B cell (primary cell): ENCODE measurements around the gene KHK. TPM values are rescaled to one million over a fixed set of nuclear protein-coding genes. Genes with fewer than 3 reads are reported as not detected.
A peak's percentile ranks its signal among the peaks of the same experiment; 100 is the strongest.

Experiments used
- ATAC-seq: fragments of 200-7000 bp; cut with Tn5 transposase; one replicate; pipeline ENCODE4 v1.10.0; 2021; ENCODE audit warnings: low read depth, mild to moderate bottlenecking, moderate number of reproducible peaks, moderate library complexity
- CTCF ChIA-PET: fragments of 350-600 bp; sonication (Branson Sonifier 250); formaldehyde crosslinking; loops from one replicate; lab custom pipeline; 2021; ENCODE audit warnings: antibody characterized with exemption, inconsistent platforms; lab: Charles Lee
- POLR2A ChIA-PET: fragments of 350-600 bp; sonication (Branson Sonifier 250); formaldehyde crosslinking; loops from one replicate; lab custom pipeline; 2021; ENCODE audit warnings: antibody characterized with exemption; lab: Charles Lee
- DNase-seq: peaks from one replicate; pipeline ENCODE4 v3.0.0; 2013
- H2AFZ ChIP-seq: 2 replicates; pipeline ENCODE4 v1.6.1; 2012; ENCODE audit warnings: mild to moderate bottlenecking, low read depth, low read length; ENCODE audit not compliant: insufficient read depth, poor library complexity, severe bottlenecking
- H3K27ac ChIP-seq, 2 donors: 1 replicate in 1 of 2; 2 replicates in 1 of 2; pipeline ENCODE4 v1.5.1; 2012 to 2013; ENCODE audit warnings: low read length in 2 of 2, mild to moderate bottlenecking in 2 of 2, moderate library complexity in 1 of 2
- H3K27me3 ChIP-seq, 4 experiments: fragments of 200-600 bp in 1 of 4; sonication (generic) in 1 of 4; replicated peaks in 1 of 4; 1 replicate in 2 of 4; 2 replicates in 2 of 4; pipeline versions ENCODE4 v1.6.1 to v1.7.0; 2013 to 2016; ENCODE audit warnings: low read length in 3 of 4, mild to moderate bottlenecking in 2 of 4, mixed read lengths in 1 of 4, moderate library complexity in 1 of 4; ENCODE audit not compliant: insufficient read depth in 4 of 4, control insufficient read depth in 3 of 4; ENCODE audit errors: control extremely low read depth in 1 of 4
- H3K36me3 ChIP-seq, 2 experiments: replicated peaks in 1 of 2; 1 replicate in 1 of 2; 2 replicates in 1 of 2; pipeline versions ENCODE4 v1.6.1 to v1.7.1; 2013; ENCODE audit warnings: low read length in 1 of 2; ENCODE audit not compliant: insufficient read depth in 2 of 2, control insufficient read depth in 1 of 2; ENCODE audit errors: control extremely low read depth in 1 of 2, extremely low read depth in 1 of 2
- H3K4me1 ChIP-seq, 2 donors: fragments of 200-600 bp in 1 of 2; sonication (generic) in 1 of 2; 1 replicate in 1 of 2; 2 replicates in 1 of 2; pipeline versions ENCODE4 v1.5.1 to v1.6.1; 2013 to 2017; ENCODE audit warnings: low read length in 2 of 2; ENCODE audit not compliant: control insufficient read depth in 2 of 2, insufficient read depth in 2 of 2
- H3K4me2 ChIP-seq: replicated peaks from 2 replicates; pipeline ENCODE3; 2012; ENCODE audit warnings: mild to moderate bottlenecking, low read depth, low read length; ENCODE audit not compliant: poor library complexity, severe bottlenecking
- H3K4me3 ChIP-seq, 5 experiments: fragments of 200-600 bp in 1 of 5; sonication (generic) in 1 of 5; 1 replicate in 3 of 5; 2 replicates in 2 of 5; pipeline versions ENCODE4 v1.5.1 to v1.7.0; 2011 to 2016; ENCODE audit warnings: low read length in 4 of 5, mild to moderate bottlenecking in 4 of 5, low read depth in 2 of 5, control low read depth in 1 of 5, moderate library complexity in 1 of 5; ENCODE audit not compliant: insufficient read depth in 1 of 5; ENCODE audit errors: control extremely low read depth in 1 of 5, extremely low read depth in 1 of 5
- H3K79me2 ChIP-seq: fragments of 200-600 bp; sonication (generic); one replicate; pipeline ENCODE4 v1.6.0; 2016; ENCODE audit warnings: low read length; ENCODE audit not compliant: control insufficient read depth, insufficient read depth
- H3K9ac ChIP-seq: fragments of 200-600 bp; sonication (generic); 2 replicates; pipeline ENCODE4 v1.6.1; 2017; ENCODE audit warnings: mild to moderate bottlenecking, low read length, moderate library complexity
- H3K9me3 ChIP-seq, 3 donors: one replicate each; pipeline versions ENCODE4 v1.6.1 to v1.7.1; 2013; ENCODE audit warnings: low read length in 2 of 3; ENCODE audit not compliant: control insufficient read depth in 2 of 3, insufficient read depth in 1 of 3; ENCODE audit errors: control extremely low read depth in 1 of 3
- H4K20me1 ChIP-seq: 2 replicates; pipeline ENCODE4 v1.6.0; 2012; ENCODE audit warnings: mild to moderate bottlenecking, low read length; ENCODE audit not compliant: insufficient read depth, control insufficient read depth, poor library complexity, severe bottlenecking
- H3K27ac Mint-ChIP-seq: one replicate; pipeline ENCODE4 v1.8.0; 2021; ENCODE audit warnings: mixed read lengths
- H3K27me3 Mint-ChIP-seq: one replicate; pipeline ENCODE4 v1.8.0; 2021; ENCODE audit warnings: mixed read lengths
- H3K4me1 Mint-ChIP-seq: one replicate; pipeline ENCODE4 v1.8.0; 2021; ENCODE audit warnings: mixed read lengths
- H3K4me3 Mint-ChIP-seq: one replicate; pipeline ENCODE4 v1.8.0; 2021; ENCODE audit warnings: mixed read lengths
- H3K9me3 Mint-ChIP-seq: one replicate; pipeline ENCODE4 v1.8.0; 2022; ENCODE audit warnings: mixed read lengths; ENCODE audit not compliant: insufficient read depth
- CTCF ChIP-seq: fragments of 200-600 bp; IDR thresholded peaks from one replicate; pipeline ENCODE4 v1.8.0; 2022; ENCODE audit warnings: antibody characterized with exemption, mild to moderate bottlenecking
- EZH2 ChIP-seq: IDR thresholded peaks from 2 replicates; pipeline ENCODE4 v1.6.1; 2012; ENCODE audit warnings: borderline replicate concordance, low read depth, mild to moderate bottlenecking, moderate library complexity, low read length; ENCODE audit not compliant: insufficient read depth, poor library complexity, severe bottlenecking
- WGBS: methylation state at CpG from one replicate; pipeline ENCODE4 v1.1.5; 2013; ENCODE audit warnings: missing lambda C conversion rate; ENCODE audit not compliant: insufficient coverage; 5-methylcytosine and 5-hydroxymethylcytosine counted together
- intact Hi-C: fragments of 100-400 bp; cut with micrococcal nuclease; formaldehyde crosslinking; loops from one replicate; pipeline ENCODE4 v1.10.0; 2022
- polyA plus RNA-seq: library from polyadenylated mRNA; depleted of rRNA; stranded (reverse); fragments of >200 nt; gene quantifications from 2 replicates; pipeline ENCODE4 v1.2.3, GENCODE V29; 2012
- total RNA-seq, 2 donors: library from RNA; stranded (reverse); fragments of 120-200 nt in 1 of 2; gene quantifications; 1 replicate in 1 of 2; 2 replicates in 1 of 2; pipeline versions ENCODE4 v1.2.3 to v1.2.4, GENCODE V29; 2013 to 2022

KHK gene
- total and polyA plus RNA-seq, 2 donors (not counting 1 experiment from before 2014, with no cell fraction given), result 3.3 to 4.0 TPM

GRCh38 chr2:27094353-27094984 lies 7.9 kb downstream of the KHK start:
- Histone ChIP-seq H3K79me2 (no peaks in the 10 kb centered on the region), H4K20me1 (no peaks in the 10 kb centered on the region), H3K36me3 (no peaks in the 10 kb centered on the region), H3K4me1 (peaks cover 6 to 9% of the 10 kb centered on the region in 2 donors), H3K9ac (no peak overlapping the region), H3K4me2 (no peak overlapping the region), H3K4me3 (no peak overlapping the region), H2AFZ (no peak overlapping the region), H3K27ac (no peak overlapping the region), H3K27me3 (no peaks in the 10 kb centered on the region), H3K9me3 (no peaks in the 10 kb centered on the region)
- ChIA-PET CTCF (interaction anchor here (0.8 to 8.8 kb wide), 4 partner anchors 12 to 209 kb away, joined by 3 to 143 read pairs (median 4); partner anchors contain the start of gene TRIM54), POLR2A (no interaction called here)
- no peak overlapping the region for H3K27ac Mint-ChIP-seq
- ATAC-seq (no peak), DNase-seq (no peak)
- no peaks in the 10 kb centered on the region for H3K27me3 Mint-ChIP-seq
- TF ChIP-seq CTCF (no peak), EZH2 (no peak)
- WGBS, result 96% methylated on average over 22 of the region's 24 CpGs
- no peaks in the 10 kb centered on the region for H3K9me3 Mint-ChIP-seq
- H3K4me3 Mint-ChIP-seq, result no peak overlapping the region
- intact Hi-C loops, result no loop called here
- H3K4me1 Mint-ChIP-seq, result peaks cover 11% of the 10 kb centered on the region

GRCh38 chr2:27095427-27095744 lies 8.8 kb downstream of the KHK start:
- H3K4me2 ChIP-seq, result no peak overlapping the region
- H3K9ac ChIP-seq, result no peak overlapping the region
- H3K4me3 ChIP-seq, result no peak overlapping the region
- H3K27ac ChIP-seq, result no peak overlapping the region
- H3K79me2 ChIP-seq, result no peaks in the 10 kb centered on the region
- H3K4me3 Mint-ChIP-seq, result peak overlapping the region; percentile 81
- H2AFZ ChIP-seq, result no peak overlapping the region
- no peaks in the 10 kb centered on the region for H3K9me3 ChIP-seq
- TF ChIP-seq CTCF (no peak), EZH2 (no peak)
- no peaks in the 10 kb centered on the region for H3K36me3 ChIP-seq
- CTCF ChIA-PET, result interaction anchor here (1.2 to 8.8 kb wide), 3 partner anchors 11 to 185 kb away, joined by 4 to 143 read pairs (median 11); partner anchors contain the start of gene TRIM54
- intact Hi-C loops, result loop anchor here (5.0 kb wide), 1 partner anchor 587 kb away; no protein-coding TSS in a partner anchor
- DNase-seq (no peak), ATAC-seq (no peak)
- no peaks in the 10 kb centered on the region for H4K20me1 ChIP-seq
- H3K4me1 Mint-ChIP-seq, result peaks cover 11% of the 10 kb centered on the region
- POLR2A ChIA-PET, result no interaction called here
- H3K27ac Mint-ChIP-seq, result no peak overlapping the region
- no peaks in the 10 kb centered on the region for H3K9me3 Mint-ChIP-seq
- H3K27me3 Mint-ChIP-seq, result no peaks in the 10 kb centered on the region
- peaks cover 6 to 9% of the 10 kb centered on the region in 2 donors for H3K4me1 ChIP-seq
- 94% methylated on average over 2 of the region's 2 CpGs for WGBS
- no peaks in the 10 kb centered on the region for H3K27me3 ChIP-seq
